ENCODE data around the gene CRHR2. TPM values are rescaled to one million over a fixed set of nuclear protein-coding genes. Genes with fewer than 3 reads are reported as not detected.

Gene CRHR2
- total and polyA plus RNA-seq, 2 experiments from 2014 or later: 0.14 to 1.4 TPM

GRCh38 chr7:30730996-30731395, 48.7 kb upstream of the CRHR2 start (continued):
- TF ChIP-seq ZNF462 (CRISPR knock-in tag; IDR thresholded peaks at IDR 0.05): no peak
- TF ChIP-seq ZNF331 (CRISPR knock-in tag; IDR thresholded peaks at IDR 0.05; ENCODE audit: low read depth): no peak
- TF ChIP-seq ETS1 (IDR thresholded peaks at IDR 0.05): no peak
- no peak for TF ChIP-seq JUNB (IDR thresholded peaks at IDR 0.05; ENCODE audit: unreplicated experiment)

GRCh38 chr7:30730097-30730496, 47.8 kb upstream of the CRHR2 start:
- Histone ChIP-seq H3K27ac (ENCODE audit: low read depth) (no peak overlapping the region), H3K9me2 (ENCODE audit: insufficient read depth) (no peaks in the 10 kb centered on the region), H3K36me3 (ENCODE audit: insufficient read depth) (no peaks in the 10 kb centered on the region), H3K4me2 (no peak overlapping the region), H3K4me3 (no peak overlapping the region), H3F3A (replicated peaks; ENCODE audit: low read depth) (peaks cover 3% of the 10 kb centered on the region; the same call in 1 of the 2 replicates), H4K20me1 (replicated peaks; ENCODE audit: insufficient read depth) (no peaks in the 10 kb centered on the region), H2AFZ (no peak overlapping the region), H3K79me2 (replicated peaks; ENCODE audit: insufficient read depth) (no peaks in the 10 kb centered on the region), H3K27me3 (ENCODE audit: insufficient read depth) (no peaks in the 10 kb centered on the region), H3K4me1 (ENCODE audit: insufficient read depth) (peaks cover 25% of the 10 kb centered on the region)
- DNase-seq (ENCODE audit: low spot score) (no peak), ATAC-seq (no peak)
- Mint-ChIP-seq H3K4me3 (no peak overlapping the region), H3K27me3 (ENCODE audit: insufficient read depth, low read depth, poor library complexity) (peaks cover 24% of the 10 kb centered on the region), H3K4me1 (peaks cover 47% of the 10 kb centered on the region), H3K9me3 (peaks cover 3% of the 10 kb centered on the region; the same call in 2 of the 3 replicates), H3K36me3 (ENCODE audit: low read depth) (peaks cover 4% of the 10 kb centered on the region; the same call in 1 of the 3 replicates), H3K27ac (no peak overlapping the region)
- TF ChIP-seq EZH2phosphoT487 (IDR thresholded peaks at IDR 0.05; ENCODE audit: unreplicated experiment): no peak
- no peak for TF ChIP-seq ZNF114 (CRISPR knock-in tag; IDR thresholded peaks at IDR 0.05)
- no peak for TF ChIP-seq CTCF (conservative IDR thresholded peaks at IDR 0.05; ENCODE audit: low read depth in 2 of 2)
- no peak for TF ChIP-seq ZNF331 (CRISPR knock-in tag; IDR thresholded peaks at IDR 0.05; ENCODE audit: low read depth)
- no peak for TF ChIP-seq REST (IDR thresholded peaks at IDR 0.05; ENCODE audit: unreplicated experiment)
- no peak for TF ChIP-seq EZH2 (IDR thresholded peaks at IDR 0.05; ENCODE audit: low read depth, unreplicated experiment)
- TF ChIP-seq CREB1 (CRISPR knock-in tag; IDR thresholded peaks at IDR 0.05; ENCODE audit: low read depth): no peak
- TF ChIP-seq NANOG (IDR thresholded peaks at IDR 0.05; ENCODE audit: borderline replicate concordance): no peak
- TF ChIP-seq JUNB (IDR thresholded peaks at IDR 0.05; ENCODE audit: unreplicated experiment): no peak
- TF ChIP-seq STAT1 (IDR thresholded peaks at IDR 0.05; ENCODE audit: unreplicated experiment): no peak

All from GM23338 (cell line).